WTC11 (cell line): ENCODE results near the gene MMP19.

Experiments used
- CREM ChIP-seq: sonication (generic); formaldehyde crosslinking; IDR thresholded peaks from 2 replicates; pipeline ENCODE4 v1.8.1; 2022; ENCODE audit warnings: mild to moderate bottlenecking, missing genetic modification reagents, moderate library complexity
- GABPB1 ChIP-seq: sonication (generic); formaldehyde crosslinking; IDR thresholded peaks from 2 replicates; pipeline ENCODE4 v1.8.1; 2023; ENCODE audit warnings: mild to moderate bottlenecking, missing genetic modification reagents
- NR2C2 ChIP-seq: sonication (generic); formaldehyde crosslinking; IDR thresholded peaks from 2 replicates; pipeline ENCODE4 v1.8.0; 2022; ENCODE audit warnings: mild to moderate bottlenecking, missing genetic modification reagents
- NR3C1 ChIP-seq: sonication (generic); formaldehyde crosslinking; conservative IDR thresholded peaks from 2 replicates; pipeline ENCODE4 v1.8.1; 2023; ENCODE audit warnings: low read depth, mild to moderate bottlenecking, missing genetic modification reagents
- SP1 ChIP-seq: sonication (generic); formaldehyde crosslinking; conservative IDR thresholded peaks from 2 replicates; pipeline ENCODE4 v1.8.1; 2022; ENCODE audit warnings: missing genetic modification reagents
- ZNF263 ChIP-seq: sonication (generic); formaldehyde crosslinking; IDR thresholded peaks from 2 replicates; pipeline ENCODE4 v1.8.1; 2022; ENCODE audit warnings: low read depth, mild to moderate bottlenecking, moderate library complexity, missing genetic modification reagents
- TF ChIP-seq, protein P1 (sequence below): fragments of 200-600 bp; IDR thresholded peaks from 2 replicates; pipeline ENCODE4 v1.8.0; 2022; ENCODE audit warnings: antibody characterized with exemption
- TF ChIP-seq, protein P2 (sequence below): sonication (generic); formaldehyde crosslinking; IDR thresholded peaks from 2 replicates; pipeline ENCODE4 v1.8.1; 2022; ENCODE audit warnings: missing genetic modification reagents, borderline replicate concordance
- TF ChIP-seq, protein P3 (sequence below): sonication (generic); formaldehyde crosslinking; IDR thresholded peaks from 2 replicates; pipeline ENCODE4 v1.8.0; 2022; ENCODE audit warnings: mild to moderate bottlenecking, missing genetic modification reagents
- TF ChIP-seq, protein P4 (sequence below): sonication (generic); formaldehyde crosslinking; IDR thresholded peaks from 2 replicates; pipeline ENCODE4 v1.8.0; 2022; ENCODE audit warnings: mild to moderate bottlenecking, missing genetic modification reagents
- TF ChIP-seq, protein P5 (sequence below): sonication (generic); formaldehyde crosslinking; IDR thresholded peaks from 2 replicates; pipeline ENCODE4 v1.8.0; 2022; ENCODE audit warnings: mild to moderate bottlenecking, missing genetic modification reagents

DNA sequence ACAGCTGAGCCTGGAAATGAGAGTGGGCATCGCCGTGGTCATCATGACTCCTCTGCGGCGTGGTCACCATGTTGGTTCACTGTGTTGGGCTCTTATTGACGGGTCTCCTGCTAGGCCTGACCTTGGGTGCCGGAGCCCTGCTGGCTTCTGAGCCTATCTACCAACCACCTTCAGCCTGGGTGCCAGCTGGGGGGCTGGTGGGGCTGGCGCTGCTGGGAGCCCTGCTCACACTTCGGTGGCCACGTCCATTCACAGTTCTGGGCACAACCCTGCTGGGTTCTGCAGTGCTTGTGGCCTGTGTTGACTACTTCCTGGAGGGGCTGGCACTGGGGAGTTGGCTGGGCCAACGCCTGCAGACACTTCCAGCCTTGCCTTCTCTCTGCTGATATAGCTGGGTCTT lies 9.7 kb downstream of the MMP19 start:
- TF ChIP-seq SP1 = no peak
- TF ChIP-seq, protein P1, sequence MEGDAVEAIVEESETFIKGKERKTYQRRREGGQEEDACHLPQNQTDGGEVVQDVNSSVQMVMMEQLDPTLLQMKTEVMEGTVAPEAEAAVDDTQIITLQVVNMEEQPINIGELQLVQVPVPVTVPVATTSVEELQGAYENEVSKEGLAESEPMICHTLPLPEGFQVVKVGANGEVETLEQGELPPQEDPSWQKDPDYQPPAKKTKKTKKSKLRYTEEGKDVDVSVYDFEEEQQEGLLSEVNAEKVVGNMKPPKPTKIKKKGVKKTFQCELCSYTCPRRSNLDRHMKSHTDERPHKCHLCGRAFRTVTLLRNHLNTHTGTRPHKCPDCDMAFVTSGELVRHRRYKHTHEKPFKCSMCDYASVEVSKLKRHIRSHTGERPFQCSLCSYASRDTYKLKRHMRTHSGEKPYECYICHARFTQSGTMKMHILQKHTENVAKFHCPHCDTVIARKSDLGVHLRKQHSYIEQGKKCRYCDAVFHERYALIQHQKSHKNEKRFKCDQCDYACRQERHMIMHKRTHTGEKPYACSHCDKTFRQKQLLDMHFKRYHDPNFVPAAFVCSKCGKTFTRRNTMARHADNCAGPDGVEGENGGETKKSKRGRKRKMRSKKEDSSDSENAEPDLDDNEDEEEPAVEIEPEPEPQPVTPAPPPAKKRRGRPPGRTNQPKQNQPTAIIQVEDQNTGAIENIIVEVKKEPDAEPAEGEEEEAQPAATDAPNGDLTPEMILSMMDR = no peak
- TF ChIP-seq, protein P2, sequence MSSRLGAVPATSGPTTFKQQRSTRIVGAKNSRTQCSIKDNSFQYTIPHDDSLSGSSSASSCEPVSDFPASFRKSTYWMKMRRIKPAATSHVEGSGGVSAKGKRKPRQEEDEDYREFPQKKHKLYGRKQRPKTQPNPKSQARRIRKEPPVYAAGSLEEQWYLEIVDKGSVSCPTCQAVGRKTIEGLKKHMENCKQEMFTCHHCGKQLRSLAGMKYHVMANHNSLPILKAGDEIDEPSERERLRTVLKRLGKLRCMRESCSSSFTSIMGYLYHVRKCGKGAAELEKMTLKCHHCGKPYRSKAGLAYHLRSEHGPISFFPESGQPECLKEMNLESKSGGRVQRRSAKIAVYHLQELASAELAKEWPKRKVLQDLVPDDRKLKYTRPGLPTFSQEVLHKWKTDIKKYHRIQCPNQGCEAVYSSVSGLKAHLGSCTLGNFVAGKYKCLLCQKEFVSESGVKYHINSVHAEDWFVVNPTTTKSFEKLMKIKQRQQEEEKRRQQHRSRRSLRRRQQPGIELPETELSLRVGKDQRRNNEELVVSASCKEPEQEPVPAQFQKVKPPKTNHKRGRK (CRISPR knock-in tag) = no peak
- TF ChIP-seq CREM (CRISPR knock-in tag) = no peak
- TF ChIP-seq, protein P3, sequence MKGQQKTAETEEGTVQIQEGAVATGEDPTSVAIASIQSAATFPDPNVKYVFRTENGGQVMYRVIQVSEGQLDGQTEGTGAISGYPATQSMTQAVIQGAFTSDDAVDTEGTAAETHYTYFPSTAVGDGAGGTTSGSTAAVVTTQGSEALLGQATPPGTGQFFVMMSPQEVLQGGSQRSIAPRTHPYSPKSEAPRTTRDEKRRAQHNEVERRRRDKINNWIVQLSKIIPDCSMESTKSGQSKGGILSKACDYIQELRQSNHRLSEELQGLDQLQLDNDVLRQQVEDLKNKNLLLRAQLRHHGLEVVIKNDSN = no peak
- TF ChIP-seq, protein P4, sequence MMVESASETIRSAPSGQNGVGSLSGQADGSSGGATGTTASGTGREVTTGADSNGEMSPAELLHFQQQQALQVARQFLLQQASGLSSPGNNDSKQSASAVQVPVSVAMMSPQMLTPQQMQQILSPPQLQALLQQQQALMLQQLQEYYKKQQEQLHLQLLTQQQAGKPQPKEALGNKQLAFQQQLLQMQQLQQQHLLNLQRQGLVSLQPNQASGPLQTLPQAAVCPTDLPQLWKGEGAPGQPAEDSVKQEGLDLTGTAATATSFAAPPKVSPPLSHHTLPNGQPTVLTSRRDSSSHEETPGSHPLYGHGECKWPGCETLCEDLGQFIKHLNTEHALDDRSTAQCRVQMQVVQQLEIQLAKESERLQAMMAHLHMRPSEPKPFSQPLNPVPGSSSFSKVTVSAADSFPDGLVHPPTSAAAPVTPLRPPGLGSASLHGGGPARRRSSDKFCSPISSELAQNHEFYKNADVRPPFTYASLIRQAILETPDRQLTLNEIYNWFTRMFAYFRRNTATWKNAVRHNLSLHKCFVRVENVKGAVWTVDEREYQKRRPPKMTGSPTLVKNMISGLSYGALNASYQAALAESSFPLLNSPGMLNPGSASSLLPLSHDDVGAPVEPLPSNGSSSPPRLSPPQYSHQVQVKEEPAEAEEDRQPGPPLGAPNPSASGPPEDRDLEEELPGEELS (CRISPR knock-in tag) = no peak
- TF ChIP-seq NR3C1 (CRISPR knock-in tag) = no peak
- no peak for TF ChIP-seq ZNF263 (CRISPR knock-in tag)
- TF ChIP-seq GABPB1 (CRISPR knock-in tag) = no peak
- TF ChIP-seq NR2C2 (CRISPR knock-in tag) = no peak
- TF ChIP-seq, protein P5, sequence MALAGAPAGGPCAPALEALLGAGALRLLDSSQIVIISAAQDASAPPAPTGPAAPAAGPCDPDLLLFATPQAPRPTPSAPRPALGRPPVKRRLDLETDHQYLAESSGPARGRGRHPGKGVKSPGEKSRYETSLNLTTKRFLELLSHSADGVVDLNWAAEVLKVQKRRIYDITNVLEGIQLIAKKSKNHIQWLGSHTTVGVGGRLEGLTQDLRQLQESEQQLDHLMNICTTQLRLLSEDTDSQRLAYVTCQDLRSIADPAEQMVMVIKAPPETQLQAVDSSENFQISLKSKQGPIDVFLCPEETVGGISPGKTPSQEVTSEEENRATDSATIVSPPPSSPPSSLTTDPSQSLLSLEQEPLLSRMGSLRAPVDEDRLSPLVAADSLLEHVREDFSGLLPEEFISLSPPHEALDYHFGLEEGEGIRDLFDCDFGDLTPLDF (CRISPR knock-in tag) = no peak
